ENCODE results near the gene PRTFDC1. TPM values are rescaled to one million over a fixed set of nuclear protein-coding genes. Genes with fewer than 3 reads are reported as not detected.

Gene PRTFDC1
- 1.5 TPM for total RNA-seq
- long read RNA-seq, partial matches to known transcripts: 0 of 1 reads
- long read RNA-seq, other reads (novel, unspliced or antisense): 1 of 1 reads

GRCh38 chr10:24952143-24952706 lies at the start of gene PRTFDC1:
Gene PRTFDC1, minus strand, starts transcription at chr10:24952606. Its CDS starts 31 bp downstream, at chr10:24952575.
- DNase-seq: peak; percentile 56
- no peak for TF ChIP-seq CTCF (IDR thresholded peaks at IDR 0.05; ENCODE audit: borderline replicate concordance)
- Histone ChIP-seq H3K9me3 (replicated peaks) (no peaks in the 10 kb centered on the region), H3K36me3 (no peaks in the 10 kb centered on the region), H3K27me3 (ENCODE audit: low read depth) (no peaks in the 10 kb centered on the region), H3K27ac (replicated peaks) (peak within 1 kb of the TSS; percentile 89), H3K4me3 (peak within 1 kb of the TSS; percentile 78), H3K4me1 (peaks cover 39% of the 10 kb centered on the region)
- intact Hi-C loops (cut with micrococcal nuclease): no loop called here

- Histone ChIP-seq H3K27ac (replicated peaks) (no peak overlapping the region), H3K9me3 (replicated peaks) (peaks cover 27% of the 10 kb centered on the region), H3K4me1 (no peaks in the 10 kb centered on the region), H3K36me3 (no peaks in the 10 kb centered on the region), H3K27me3 (ENCODE audit: low read depth) (no peaks in the 10 kb centered on the region), H3K4me3 (no peak overlapping the region)
- DNase-seq: no peak
- no peak for TF ChIP-seq CTCF (IDR thresholded peaks at IDR 0.05; ENCODE audit: borderline replicate concordance)
- intact Hi-C loops (cut with micrococcal nuclease): no loop called here
Observed at GRCh38 chr10:24998044-24998443, 45.6 kb upstream of the PRTFDC1 start.

- H3K9me3 ChIP-seq (replicated peaks): peaks cover 9% of the 10 kb centered on the region
- H3K27ac ChIP-seq (replicated peaks): no peak overlapping the region
- no peak for TF ChIP-seq CTCF (IDR thresholded peaks at IDR 0.05; ENCODE audit: borderline replicate concordance)
- no peaks in the 10 kb centered on the region for H3K27me3 ChIP-seq (ENCODE audit: low read depth)
- H3K36me3 ChIP-seq: no peaks in the 10 kb centered on the region
- intact Hi-C loops (cut with micrococcal nuclease): no loop called here
- no peaks in the 10 kb centered on the region for H3K4me1 ChIP-seq
- no peak for DNase-seq
- no peak overlapping the region for H3K4me3 ChIP-seq
Observed at GRCh38 chr10:24995072-24995471, 42.7 kb upstream of the PRTFDC1 start.

- H3K27me3 ChIP-seq (ENCODE audit: low read depth): no peaks in the 10 kb centered on the region
- no peaks in the 10 kb centered on the region for H3K36me3 ChIP-seq
- H3K4me1 ChIP-seq: peaks cover 10% of the 10 kb centered on the region
- H3K4me3 ChIP-seq: no peak overlapping the region
- H3K27ac ChIP-seq (replicated peaks): no peak overlapping the region
- TF ChIP-seq CTCF (IDR thresholded peaks at IDR 0.05; ENCODE audit: borderline replicate concordance): no peak
- intact Hi-C loops (cut with micrococcal nuclease): no loop called here
- H3K9me3 ChIP-seq (replicated peaks): no peaks in the 10 kb centered on the region
- DNase-seq: no peak
Observed at GRCh38 chr10:24993237-24993958, 41.0 kb upstream of the PRTFDC1 start.

- no peak for DNase-seq
- no peak overlapping the region for H3K4me3 ChIP-seq
- H3K27ac ChIP-seq (replicated peaks): no peak overlapping the region
- TF ChIP-seq CTCF (IDR thresholded peaks at IDR 0.05; ENCODE audit: borderline replicate concordance): no peak
- H3K4me1 ChIP-seq: peaks cover 10% of the 10 kb centered on the region
- intact Hi-C loops (cut with micrococcal nuclease): no loop called here
- H3K27me3 ChIP-seq (ENCODE audit: low read depth): no peaks in the 10 kb centered on the region
- H3K9me3 ChIP-seq (replicated peaks): no peaks in the 10 kb centered on the region
- no peaks in the 10 kb centered on the region for H3K36me3 ChIP-seq
Observed at GRCh38 chr10:24992512-24993133, 40.2 kb upstream of the PRTFDC1 start.
